IPS DF 6.9 (cell line): ENCODE data around the gene MYL2.

Experiments used
- DNase-seq: peaks from one replicate; pipeline ENCODE4 v3.0.0-alpha.2; 2013; ENCODE audit warnings: low read depth, low spot score
- H3K27ac ChIP-seq: one replicate; pipeline ENCODE4 v1.5.1; 2013; ENCODE audit warnings: low read length, control low read depth
- H3K27me3 ChIP-seq: 2 replicates; pipeline ENCODE4 v1.6.1; 2013; ENCODE audit warnings: mild to moderate bottlenecking, low read length; ENCODE audit not compliant: control insufficient read depth, insufficient read depth
- H3K36me3 ChIP-seq: 2 replicates; pipeline ENCODE4 v1.6.1; 2013; ENCODE audit warnings: low read length; ENCODE audit not compliant: control insufficient read depth, insufficient read depth
- H3K4me1 ChIP-seq: 2 replicates; pipeline ENCODE4 v1.6.1; 2013; ENCODE audit warnings: low read length; ENCODE audit not compliant: control insufficient read depth, insufficient read depth
- H3K4me3 ChIP-seq: 2 replicates; pipeline ENCODE4 v1.5.1; 2013; ENCODE audit warnings: mild to moderate bottlenecking, low read length
- H3K9me3 ChIP-seq: 2 replicates; pipeline ENCODE4 v1.6.1; 2013; ENCODE audit warnings: low read length, inconsistent platforms; ENCODE audit not compliant: control insufficient read depth, insufficient read depth
- WGBS: extraction: QIAGEN DNeasy Blood & Tissue Kit; methylation state at CpG from one replicate; pipeline ENCODE4 v1.1.7; 2013; ENCODE audit warnings: mixed read lengths, missing lambda C conversion rate; ENCODE audit not compliant: insufficient read length, insufficient coverage; 5-methylcytosine and 5-hydroxymethylcytosine counted together

MYL2 gene

GRCh38 chr12:110869803-110870202 lies 50.6 kb downstream of the MYL2 start:
- Histone ChIP-seq H3K27me3 (no peaks in the 10 kb centered on the region), H3K9me3 (no peaks in the 10 kb centered on the region), H3K36me3 (no peaks in the 10 kb centered on the region), H3K4me3 (no peak overlapping the region), H3K4me1 (no peaks in the 10 kb centered on the region), H3K27ac (no peak overlapping the region)
- no CpG with 5 or more reads among the region's 5 CpGs for WGBS
- no peak for DNase-seq

- no peak overlapping the region for H3K4me3 ChIP-seq
- H3K9me3 ChIP-seq, result no peaks in the 10 kb centered on the region
- WGBS, result no CpG with 5 or more reads among the region's 3 CpGs
- DNase-seq, result no peak
- H3K27me3 ChIP-seq, result no peaks in the 10 kb centered on the region
- H3K4me1 ChIP-seq, result no peaks in the 10 kb centered on the region
- H3K27ac ChIP-seq, result no peak overlapping the region
- H3K36me3 ChIP-seq, result no peaks in the 10 kb centered on the region
These were observed 51.4 kb downstream of the MYL2 start for GRCh38 chr12:110869026-110869425.

DNA sequence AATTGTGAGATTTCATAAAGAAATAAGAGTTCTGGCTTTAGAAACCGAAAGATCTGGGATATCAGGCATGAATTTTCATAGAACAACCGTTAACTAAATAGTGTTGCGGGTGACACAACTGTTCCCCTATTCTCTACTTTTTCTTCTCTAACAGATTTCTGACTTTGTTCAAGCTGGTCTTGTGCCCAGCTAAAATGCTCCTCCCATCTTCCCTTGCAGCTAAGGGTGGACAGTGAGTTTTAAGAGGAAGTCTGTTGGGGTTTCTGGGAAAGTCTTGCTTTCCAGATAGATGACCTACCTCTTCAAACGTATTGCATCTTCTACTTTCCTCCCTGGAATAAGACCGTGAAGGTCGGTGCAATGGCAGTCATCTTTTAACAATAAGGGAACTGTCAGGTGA lies 54.9 kb downstream of the MYL2 start:
- no CpG with 5 or more reads among the region's 6 CpGs for WGBS
- DNase-seq, result no peak
- no peak overlapping the region for H3K4me3 ChIP-seq

DNA sequence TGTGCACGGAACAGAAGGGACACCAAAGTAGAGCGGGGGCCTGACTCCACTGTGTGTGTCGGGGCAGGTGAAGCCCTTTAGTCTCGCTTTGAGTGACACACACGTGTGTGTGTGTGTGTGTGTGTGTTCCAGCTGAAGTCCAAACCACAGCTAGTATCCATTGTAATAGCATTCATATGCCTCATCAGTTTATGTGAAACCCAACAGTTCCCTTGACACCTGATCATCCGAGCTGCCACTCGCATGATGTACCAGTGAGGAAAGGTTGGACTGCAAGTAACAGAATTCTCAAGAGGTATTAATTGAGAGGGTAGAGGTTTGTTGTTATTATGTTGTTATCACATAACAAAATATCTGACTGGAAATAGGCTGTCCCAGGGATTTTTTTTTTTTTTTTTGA lies 57.2 kb downstream of the MYL2 start:
- Histone ChIP-seq H3K27ac (no peak overlapping the region), H3K4me3 (no peak overlapping the region), H3K9me3 (no peaks in the 10 kb centered on the region), H3K27me3 (no peaks in the 10 kb centered on the region), H3K4me1 (no peaks in the 10 kb centered on the region), H3K36me3 (no peaks in the 10 kb centered on the region)
- no peak for DNase-seq
- WGBS, result no CpG with 5 or more reads among the region's 7 CpGs

More for the DNA sequence above, 54.9 kb downstream of the MYL2 start:
- H3K27ac ChIP-seq, result no peak overlapping the region
- no peaks in the 10 kb centered on the region for H3K9me3 ChIP-seq
- H3K36me3 ChIP-seq, result no peaks in the 10 kb centered on the region
- no peaks in the 10 kb centered on the region for H3K4me1 ChIP-seq
- H3K27me3 ChIP-seq, result no peaks in the 10 kb centered on the region

- Histone ChIP-seq H3K27ac (no peak overlapping the region), H3K36me3 (no peaks in the 10 kb centered on the region), H3K27me3 (no peaks in the 10 kb centered on the region), H3K4me1 (no peaks in the 10 kb centered on the region), H3K9me3 (no peaks in the 10 kb centered on the region), H3K4me3 (no peak overlapping the region)
- WGBS, result no CpG with 5 or more reads among the region's 9 CpGs
- DNase-seq, result no peak
These were observed 58.0 kb downstream of the MYL2 start for GRCh38 chr12:110862329-110862728.

DNA sequence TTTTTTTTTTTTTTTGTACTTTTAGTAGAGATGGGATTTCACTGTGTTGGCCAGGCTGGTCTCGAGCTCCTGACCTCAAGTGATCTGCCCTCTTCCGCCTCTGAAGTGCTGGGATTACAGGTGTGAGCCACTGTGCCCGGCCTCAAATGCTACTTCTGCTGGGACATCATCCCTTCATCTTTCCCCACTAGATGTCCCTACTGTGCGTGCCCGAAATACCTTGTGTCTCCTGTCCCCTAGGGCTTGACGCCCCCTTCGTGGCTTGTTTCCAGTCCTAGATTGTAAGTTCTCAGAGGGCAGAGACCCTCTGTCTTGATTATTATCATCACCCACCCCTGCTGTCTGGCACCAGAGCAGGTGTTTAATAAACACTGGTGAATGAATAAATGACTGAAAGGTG lies 58.6 kb downstream of the MYL2 start:
- H3K36me3 ChIP-seq, result no peaks in the 10 kb centered on the region
- no peak for DNase-seq
- no CpG with 5 or more reads among the region's 7 CpGs for WGBS

More for the DNA sequence above, 58.6 kb downstream of the MYL2 start:
- H3K4me3 ChIP-seq, result no peak overlapping the region
- no peaks in the 10 kb centered on the region for H3K4me1 ChIP-seq
- no peaks in the 10 kb centered on the region for H3K27me3 ChIP-seq
- no peaks in the 10 kb centered on the region for H3K9me3 ChIP-seq
- no peak overlapping the region for H3K27ac ChIP-seq
